HG02763 (cell line): ENCODE measurements around the gene ORC4.
"Not testable (repeated sequence)": the region's sequence is repeated elsewhere in the genome, so short reads cannot be mapped to it uniquely, and the experiment has no call there.

Experiments
- ATAC-seq: cut with Tn5 transposase; IDR thresholded peaks from one replicate; pipeline ENCODE4 v1.9.1; 2021; ENCODE audit warnings: mild to moderate bottlenecking, moderate library complexity; ENCODE audit not compliant: unreplicated experiment

The ORC4 gene

GRCh38 chr2:148021059-148021861 lies 723 bp upstream of the ORC4 start, which contains the start of gene MBD5:
TSS of gene MBD5 (plus strand) at chr2:148021091.
- peak; percentile 30 for ATAC-seq

GRCh38 chr2:148014616-148015015 lies 5.9 kb downstream of the ORC4 start:
- ATAC-seq = no peak

GRCh38 chr2:148013876-148014275 lies 6.7 kb downstream of the ORC4 start:
- no peak for ATAC-seq

GRCh38 chr2:148008411-148008810 lies 12.1 kb downstream of the ORC4 start:
- ATAC-seq = not testable (repeated sequence)

- no peak for ATAC-seq
Measured at GRCh38 chr2:148007219-148007900, 13.2 kb downstream of the ORC4 start.

GRCh38 chr2:148006249-148007007 lies 14.1 kb downstream of the ORC4 start:
- ATAC-seq = no peak

GRCh38 chr2:148002420-148002819 lies 18.1 kb downstream of the ORC4 start:
- not testable (repeated sequence) for ATAC-seq

- ATAC-seq = no peak
Measured at GRCh38 chr2:148000095-148000494, 20.4 kb downstream of the ORC4 start.

GRCh38 chr2:147999126-147999525 lies 21.4 kb downstream of the ORC4 start:
- ATAC-seq = no peak

GRCh38 chr2:147998203-147998602 lies 22.3 kb downstream of the ORC4 start:
- no peak for ATAC-seq

- no peak for ATAC-seq
Measured at GRCh38 chr2:147996828-147997227, 23.7 kb downstream of the ORC4 start.

GRCh38 chr2:147994965-147995364 lies 25.6 kb downstream of the ORC4 start:
- ATAC-seq = not testable (repeated sequence)

- no peak for ATAC-seq
Measured at GRCh38 chr2:147989809-147990403, 30.6 kb downstream of the ORC4 start.

- ATAC-seq = no peak
Measured at GRCh38 chr2:147989102-147989501, 31.4 kb downstream of the ORC4 start.

GRCh38 chr2:147980940-147981528 lies 39.5 kb downstream of the ORC4 start:
- ATAC-seq = no peak

- no peak for ATAC-seq
Measured at GRCh38 chr2:147977679-147978078, 42.9 kb downstream of the ORC4 start.

GRCh38 chr2:147976102-147976501 lies 44.4 kb downstream of the ORC4 start:
- no peak for ATAC-seq

- no peak for ATAC-seq
Measured at GRCh38 chr2:147968571-147968970, 52.0 kb downstream of the ORC4 start.

- ATAC-seq = no peak
Measured at GRCh38 chr2:147952118-147952517, 68.4 kb downstream of the ORC4 start.

GRCh38 chr2:147945660-147946059 lies 74.9 kb downstream of the ORC4 start:
- no peak for ATAC-seq

- ATAC-seq = no peak
Measured at GRCh38 chr2:147939313-147939712, 81.2 kb downstream of the ORC4 start.
